Breast epithelium (tissue), 4 donors: ENCODE measurements around the gene IKZF2. TPM values are rescaled to one million over a fixed set of nuclear protein-coding genes. Genes with fewer than 3 reads are reported as not detected.

Experiments
- DNase-seq, 2 donors: peaks; one replicate each; pipeline ENCODE4 v3.0.0-alpha.2; 2019; ENCODE audit warnings: low spot score in 2 of 2
- H3K27ac ChIP-seq, 2 donors: fragments of 200-600 bp; sonication (generic) in 1 of 2; one replicate each; pipeline ENCODE4 v1.5.1; 2016 to 2019; ENCODE audit warnings: mild to moderate bottlenecking in 1 of 2
- H3K27me3 ChIP-seq, 2 donors: fragments of 200-600 bp; sonication (generic) in 1 of 2; one replicate each; pipeline versions ENCODE4 v1.5.1 to v1.6.0; 2017 to 2019; ENCODE audit warnings: control low read depth in 1 of 2, mild to moderate bottlenecking in 1 of 2
- H3K36me3 ChIP-seq: fragments of 200-600 bp; one replicate; pipeline ENCODE4 v1.5.1; 2019
- H3K4me1 ChIP-seq, 2 donors: fragments of 200-600 bp; sonication (generic); one replicate each; pipeline ENCODE4 v1.5.1; 2016 to 2019; ENCODE audit warnings: control low read depth in 1 of 2
- H3K4me3 ChIP-seq, 3 donors: fragments of 200-600 bp; sonication (generic); 1 replicate in 2 of 3; 2 replicates in 1 of 3; pipeline ENCODE4 v1.5.1; 2016 to 2019; ENCODE audit warnings: mild to moderate bottlenecking in 3 of 3, moderate library complexity in 2 of 3
- H3K9me3 ChIP-seq, 2 donors: fragments of 200-600 bp; sonication (generic) in 1 of 2; one replicate each; pipeline ENCODE4 v1.5.1; 2016 to 2019; ENCODE audit warnings: control low read depth in 1 of 2
- CTCF ChIP-seq, 3 donors: fragments of 450-650 bp; IDR thresholded peaks; one replicate each; pipeline ENCODE4 v1.5.1; 2016 to 2017; ENCODE audit warnings: antibody characterized with exemption in 3 of 3, mild to moderate bottlenecking in 3 of 3, moderate library complexity in 3 of 3
- POLR2A ChIP-seq: fragments of 450-650 bp; IDR thresholded peaks from one replicate; pipeline ENCODE4 v1.6.1; 2016; ENCODE audit warnings: antibody characterized with exemption, mild to moderate bottlenecking, moderate library complexity
- POLR2AphosphoS5 ChIP-seq, 3 donors: sonication (generic); formaldehyde crosslinking; IDR thresholded peaks; one replicate each; pipeline ENCODE4 v1.6.1; 2017; ENCODE audit warnings: antibody characterized with exemption in 3 of 3
- intact Hi-C: fragments of 100-400 bp; cut with DNase I; formaldehyde crosslinking; loops from one replicate; pipeline ENCODE4 v1.15.1; 2023; ENCODE audit warnings: low total_unique reads
- total RNA-seq, 3 donors: library from RNA; depleted of rRNA; stranded (reverse); fragments of >200 nt; gene quantifications; one replicate each; pipeline ENCODE4 v1.1.0, GENCODE V29; 2016

The IKZF2 gene
- total RNA-seq, 3 donors from 2014 or later = 8.0 to 34.4 (median 22.0) TPM

- Histone ChIP-seq H3K4me1 (no peaks in the 10 kb centered on the region), H3K9me3 (no peaks in the 10 kb centered on the region), H3K27me3 (no peaks in the 10 kb centered on the region), H3K36me3 (no peaks in the 10 kb centered on the region), H3K27ac (no peak overlapping the region), H3K4me3 (no peak overlapping the region)
- TF ChIP-seq CTCF (IDR thresholded peaks at IDR 0.05) = no peak
- TF ChIP-seq POLR2AphosphoS5 (IDR thresholded peaks at IDR 0.05) = no peak
- no peak for TF ChIP-seq POLR2A
- no peak for DNase-seq
- intact Hi-C loops = no loop called here
Measured at GRCh38 chr2:213164263-213164662, 12.9 kb upstream of the IKZF2 start.

- DNase-seq = no peak
- TF ChIP-seq CTCF (IDR thresholded peaks at IDR 0.05) (no peak), POLR2A (no peak), POLR2AphosphoS5 (IDR thresholded peaks at IDR 0.05) (no peak)
- Histone ChIP-seq H3K4me1 (no peaks in the 10 kb centered on the region), H3K4me3 (no peak overlapping the region), H3K27me3 (no peaks in the 10 kb centered on the region), H3K9me3 (no peaks in the 10 kb centered on the region), H3K27ac (no peak overlapping the region), H3K36me3 (no peaks in the 10 kb centered on the region)
- intact Hi-C loops = no loop called here
Measured at GRCh38 chr2:213162516-213163118, 11.2 kb upstream of the IKZF2 start.

DNA sequence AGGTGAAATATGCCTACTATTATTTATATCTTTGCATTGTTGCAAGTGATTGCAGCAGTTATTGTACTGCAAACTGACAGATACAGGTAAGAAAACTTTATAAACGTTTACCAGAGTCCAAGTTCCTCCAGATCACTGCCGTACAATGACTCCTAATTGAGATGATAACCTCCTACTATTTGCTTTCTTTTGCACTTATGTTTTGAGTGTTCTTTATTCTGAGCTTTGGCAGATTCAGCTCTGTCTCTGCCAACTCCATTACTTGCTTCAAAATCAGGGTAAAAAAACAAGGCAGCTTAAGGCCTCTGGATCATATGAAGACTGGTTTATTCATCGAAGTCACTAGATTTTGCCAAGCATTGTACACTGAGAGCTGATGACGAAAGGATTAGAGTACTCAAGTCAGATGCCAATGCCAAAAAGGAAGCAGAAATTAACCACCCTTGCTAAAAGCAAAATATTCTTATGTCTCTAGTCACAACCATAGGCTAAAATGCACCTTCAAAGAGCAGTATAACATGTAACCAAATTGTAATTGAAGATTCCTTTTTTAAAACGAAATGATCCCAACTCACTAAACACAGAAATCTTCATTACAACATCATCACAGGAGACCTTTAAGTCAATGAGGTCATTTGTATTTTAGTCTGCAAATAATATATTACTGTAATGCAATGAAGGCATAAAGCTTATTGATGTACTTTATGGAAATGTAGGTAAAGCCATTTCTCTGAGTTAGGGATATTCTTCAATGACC is 10.5 kb upstream of the IKZF2 start:
- H3K4me3 ChIP-seq = no peak overlapping the region
- no peak for DNase-seq
- no peak overlapping the region for H3K27ac ChIP-seq
- intact Hi-C loops = no loop called here
- H3K27me3 ChIP-seq = no peaks in the 10 kb centered on the region
- H3K36me3 ChIP-seq = no peaks in the 10 kb centered on the region
- no peak for TF ChIP-seq POLR2AphosphoS5 (IDR thresholded peaks at IDR 0.05)
- no peak for TF ChIP-seq CTCF (IDR thresholded peaks at IDR 0.05)
- no peak for TF ChIP-seq POLR2A
- H3K4me1 ChIP-seq = no peaks in the 10 kb centered on the region
- no peaks in the 10 kb centered on the region for H3K9me3 ChIP-seq

DNA sequence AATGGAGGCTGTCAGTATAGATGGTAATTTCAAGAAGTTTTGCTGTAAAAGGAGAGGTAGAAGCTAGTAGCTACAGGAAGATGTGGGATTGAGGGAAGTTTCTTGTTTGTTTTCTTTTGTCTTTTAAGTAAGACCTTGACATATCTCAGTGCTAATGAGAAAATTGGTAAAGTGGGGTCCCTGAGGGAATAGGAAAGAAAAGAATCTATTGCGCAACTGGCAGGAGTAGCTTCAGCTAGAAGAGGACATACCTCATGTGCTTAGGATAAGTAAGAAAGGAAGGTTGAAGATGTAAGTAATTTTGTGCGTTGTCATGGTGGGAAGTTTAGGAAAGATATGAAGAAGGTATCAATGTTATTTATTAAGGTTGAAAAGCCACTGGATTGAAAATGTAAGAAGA is 8.4 kb upstream of the IKZF2 start:
- no peak overlapping the region for H3K4me3 ChIP-seq
- intact Hi-C loops = no loop called here
- no peak for DNase-seq
- H3K27ac ChIP-seq = no peak overlapping the region
- no peaks in the 10 kb centered on the region for H3K9me3 ChIP-seq
- TF ChIP-seq POLR2A (no peak), POLR2AphosphoS5 (IDR thresholded peaks at IDR 0.05) (no peak), CTCF (IDR thresholded peaks at IDR 0.05) (no peak)
- no peaks in the 10 kb centered on the region for H3K27me3 ChIP-seq
- no peaks in the 10 kb centered on the region for H3K4me1 ChIP-seq
- H3K36me3 ChIP-seq = no peaks in the 10 kb centered on the region

DNA sequence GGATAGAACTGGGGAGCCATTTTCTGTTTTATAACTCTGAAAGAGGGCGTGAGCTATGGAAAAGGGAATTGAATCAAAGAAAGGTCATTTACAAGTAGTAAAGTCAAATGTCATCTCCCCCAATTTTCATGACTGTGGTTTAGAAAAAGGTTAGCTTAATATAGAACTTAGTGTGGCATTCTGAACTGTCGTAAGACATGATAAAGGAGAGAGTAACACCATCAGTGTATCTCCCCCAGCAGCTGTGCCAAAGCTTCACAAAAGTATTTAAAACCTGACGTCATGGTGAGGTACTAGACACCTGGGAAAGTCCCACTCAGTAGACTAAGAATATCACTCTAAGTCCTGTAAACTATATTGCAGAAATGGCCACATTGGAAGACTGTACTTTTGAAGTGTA is 5.8 kb upstream of the IKZF2 start:
- Histone ChIP-seq H3K27ac (no peak overlapping the region), H3K4me1 (no peaks in the 10 kb centered on the region), H3K36me3 (no peaks in the 10 kb centered on the region), H3K4me3 (no peak overlapping the region), H3K27me3 (no peaks in the 10 kb centered on the region), H3K9me3 (no peaks in the 10 kb centered on the region)
- TF ChIP-seq CTCF (IDR thresholded peaks at IDR 0.05) = no peak
- TF ChIP-seq POLR2AphosphoS5 (IDR thresholded peaks at IDR 0.05) = no peak
- TF ChIP-seq POLR2A = no peak
- no peak for DNase-seq
- intact Hi-C loops = no loop called here
